ENCODE measurements around the gene ATP23. TPM values are rescaled to one million over a fixed set of nuclear protein-coding genes. Genes with fewer than 3 reads are reported as not detected.

ATP23 gene
- total RNA-seq, 1 donor from 2014 or later, result 6.2 TPM

- DNase-seq (peak; percentile 74), ATAC-seq (peak; percentile 17)
- TF ChIP-seq, protein P1, sequence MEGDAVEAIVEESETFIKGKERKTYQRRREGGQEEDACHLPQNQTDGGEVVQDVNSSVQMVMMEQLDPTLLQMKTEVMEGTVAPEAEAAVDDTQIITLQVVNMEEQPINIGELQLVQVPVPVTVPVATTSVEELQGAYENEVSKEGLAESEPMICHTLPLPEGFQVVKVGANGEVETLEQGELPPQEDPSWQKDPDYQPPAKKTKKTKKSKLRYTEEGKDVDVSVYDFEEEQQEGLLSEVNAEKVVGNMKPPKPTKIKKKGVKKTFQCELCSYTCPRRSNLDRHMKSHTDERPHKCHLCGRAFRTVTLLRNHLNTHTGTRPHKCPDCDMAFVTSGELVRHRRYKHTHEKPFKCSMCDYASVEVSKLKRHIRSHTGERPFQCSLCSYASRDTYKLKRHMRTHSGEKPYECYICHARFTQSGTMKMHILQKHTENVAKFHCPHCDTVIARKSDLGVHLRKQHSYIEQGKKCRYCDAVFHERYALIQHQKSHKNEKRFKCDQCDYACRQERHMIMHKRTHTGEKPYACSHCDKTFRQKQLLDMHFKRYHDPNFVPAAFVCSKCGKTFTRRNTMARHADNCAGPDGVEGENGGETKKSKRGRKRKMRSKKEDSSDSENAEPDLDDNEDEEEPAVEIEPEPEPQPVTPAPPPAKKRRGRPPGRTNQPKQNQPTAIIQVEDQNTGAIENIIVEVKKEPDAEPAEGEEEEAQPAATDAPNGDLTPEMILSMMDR (IDR thresholded peaks at IDR 0.05), result no peak
- Histone ChIP-seq H3K9me3 (no peaks in the 10 kb centered on the region), H3K4me3 (no peak overlapping the region), H3K36me3 (no peaks in the 10 kb centered on the region), H3K27me3 (no peaks in the 10 kb centered on the region), H3K27ac (peak overlapping the region; percentile 99), H3K4me1 (peaks cover 50% of the 10 kb centered on the region)
- intact Hi-C loops (cut with DNase I), result loop anchor here (5.0 kb wide), 1 partner anchor 62 kb away; no protein-coding TSS in a partner anchor
Measured at GRCh38 chr12:57899010-57899662, 42.2 kb upstream of the ATP23 start.

DNA sequence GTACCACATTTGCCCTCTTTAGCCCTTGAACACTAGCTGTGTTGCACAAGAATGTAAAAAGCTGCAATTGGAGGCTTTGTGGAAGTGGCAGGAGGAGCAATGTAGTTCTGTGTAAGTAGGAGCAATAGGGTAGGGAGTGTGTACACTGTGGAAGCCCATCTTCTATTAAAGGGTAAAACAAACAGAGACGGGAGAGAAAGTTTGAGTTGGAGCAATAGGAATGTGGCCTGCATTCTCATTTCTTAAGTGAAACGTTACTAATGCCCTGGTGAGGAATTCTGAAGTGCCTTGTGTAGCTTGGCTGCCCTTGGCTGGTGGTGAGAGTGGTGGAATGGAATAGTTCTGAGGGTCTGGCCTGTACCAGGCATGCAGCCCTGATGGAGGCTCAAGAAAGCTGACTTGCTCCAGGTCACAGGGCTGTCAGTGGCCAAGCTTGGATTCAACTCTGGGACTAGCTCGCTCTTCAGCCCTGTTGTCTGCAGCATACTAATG, 38.8 kb upstream of the ATP23 start:
- no peaks in the 10 kb centered on the region for H3K27me3 ChIP-seq
- TF ChIP-seq, protein P1 (IDR thresholded peaks at IDR 0.05), result no peak
- ATAC-seq, result peak; percentile 80
- DNase-seq, result no peak
- no peaks in the 10 kb centered on the region for H3K9me3 ChIP-seq
- H3K36me3 ChIP-seq, result no peaks in the 10 kb centered on the region
- H3K4me1 ChIP-seq, result peaks cover 24% of the 10 kb centered on the region
- no peak overlapping the region for H3K27ac ChIP-seq
- no peak overlapping the region for H3K4me3 ChIP-seq
- intact Hi-C loops (cut with DNase I), result loop anchor here (5.0 kb wide), 1 partner anchor 75 kb away; no protein-coding TSS in a partner anchor

- no peaks in the 10 kb centered on the region for H3K36me3 ChIP-seq
- no peaks in the 10 kb centered on the region for H3K9me3 ChIP-seq
- no peak overlapping the region for H3K4me3 ChIP-seq
- intact Hi-C loops (cut with DNase I), result loop anchor here (5.0 kb wide), 1 partner anchor 77 kb away; no protein-coding TSS in a partner anchor
- H3K27ac ChIP-seq, result no peak overlapping the region
- H3K27me3 ChIP-seq, result no peaks in the 10 kb centered on the region
- H3K4me1 ChIP-seq, result peaks cover 6% of the 10 kb centered on the region
- TF ChIP-seq, protein P1 (IDR thresholded peaks at IDR 0.05), result no peak
- no peak for ATAC-seq
- DNase-seq, result no peak
Measured at GRCh38 chr12:57904426-57904825, 36.9 kb upstream of the ATP23 start.

GRCh38 chr12:57904848-57905811, 36.2 kb upstream of the ATP23 start:
- Histone ChIP-seq H3K4me3 (peak overlapping the region; percentile 15), H3K36me3 (no peaks in the 10 kb centered on the region), H3K4me1 (peaks cover 2% of the 10 kb centered on the region), H3K27ac (no peak overlapping the region), H3K27me3 (no peaks in the 10 kb centered on the region), H3K9me3 (no peaks in the 10 kb centered on the region)
- intact Hi-C loops (cut with DNase I), result loop anchor here (5.0 kb wide), 1 partner anchor 78 kb away; no protein-coding TSS in a partner anchor
- peak; percentile 87 for DNase-seq
- TF ChIP-seq, protein P1 (IDR thresholded peaks at IDR 0.05), result peak; percentile 100
- ATAC-seq, result peak; percentile 98

GRCh38 chr12:57905812-57906475, 35.4 kb upstream of the ATP23 start:
- no peak for ATAC-seq
- intact Hi-C loops (cut with DNase I), result no loop called here

More at GRCh38 chr12:57905812-57906475, 35.4 kb upstream of the ATP23 start:
- TF ChIP-seq, protein P1 (IDR thresholded peaks at IDR 0.05), result no peak
- Histone ChIP-seq H3K9me3 (no peaks in the 10 kb centered on the region), H3K36me3 (no peaks in the 10 kb centered on the region), H3K27me3 (no peaks in the 10 kb centered on the region), H3K27ac (no peak overlapping the region), H3K4me1 (peaks cover 2% of the 10 kb centered on the region), H3K4me3 (no peak overlapping the region)
- DNase-seq, result no peak

Data from upper lobe of right lung (tissue), 1 donor.